Cardiac muscle cell (in vitro differentiated cells and primary cell): Measurements from ENCODE around the gene WDR1. TPM values are rescaled to one million over a fixed set of nuclear protein-coding genes. Genes with fewer than 3 reads are reported as not detected.

Experiments used
- DNase-seq, 2 donors: peaks; one replicate each; pipeline versions ENCODE4 v3.0.0 to v3.0.0-alpha.2; 2010 to 2017; ENCODE audit warnings: low read depth in 1 of 2, low spot score in 1 of 2
- H3K27ac ChIP-seq: fragments of 200-600 bp; sonication (generic); 2 replicates; pipeline ENCODE4 v1.5.1; 2016
- H3K27me3 ChIP-seq: fragments of 200-600 bp; sonication (generic); 2 replicates; pipeline ENCODE4 v1.6.0; 2016; ENCODE audit warnings: control low read depth
- H3K36me3 ChIP-seq: fragments of 200-600 bp; sonication (generic); 2 replicates; pipeline ENCODE4 v1.5.1; 2016; ENCODE audit warnings: control low read depth
- H3K4me1 ChIP-seq: fragments of 200-600 bp; sonication (generic); 2 replicates; pipeline ENCODE4 v1.8.1; 2017; ENCODE audit warnings: low read depth, mild to moderate bottlenecking, mixed run types
- H3K4me3 ChIP-seq: fragments of 200-600 bp; sonication (generic); 2 replicates; pipeline ENCODE4 v1.5.1; 2016; ENCODE audit warnings: mild to moderate bottlenecking
- H3K9me3 ChIP-seq: fragments of 200-600 bp; sonication (generic); 2 replicates; pipeline ENCODE4 v1.5.1; 2017; ENCODE audit warnings: low read depth, mild to moderate bottlenecking, control low read depth
- CTCF ChIP-seq: IDR thresholded peaks from 2 replicates; pipeline ENCODE4 v1.5.1; 2012; ENCODE audit warnings: low read depth, mild to moderate bottlenecking, low read length
- polyA plus RNA-seq: library from polyadenylated mRNA; unstranded; fragments of >200 nt; fragmentation: Nextera tagmentation; extraction: Ambion mirVana; gene quantifications from 2 replicates; pipeline ENCODE4 v1.2.1, GENCODE V29; 2016
- total RNA-seq: library from RNA; depleted of rRNA; stranded (reverse); fragments of >200 nt; gene quantifications from 2 replicates; pipeline ENCODE4 v1.2.3, GENCODE V29; 2016

The WDR1 gene
- total and polyA plus RNA-seq, 2 experiments from 2014 or later = 198 to 347 TPM

- DNase-seq = no peak
- no peak for TF ChIP-seq CTCF
- H3K27me3 ChIP-seq = no peaks in the 10 kb centered on the region
- no peaks in the 10 kb centered on the region for H3K9me3 ChIP-seq
- H3K4me3 ChIP-seq = no peak overlapping the region
- peak overlapping the region; percentile 75 for H3K27ac ChIP-seq
- no peaks in the 10 kb centered on the region for H3K4me1 ChIP-seq
- H3K36me3 ChIP-seq = peaks cover 81% of the 10 kb centered on the region
These were observed 31.2 kb downstream of the WDR1 start for GRCh38 chr4:10085386-10085785.

- H3K4me1 ChIP-seq = no peaks in the 10 kb centered on the region
- no peak for DNase-seq
- TF ChIP-seq CTCF = no peak
- H3K27ac ChIP-seq = peak overlapping the region; percentile 75
- no peaks in the 10 kb centered on the region for H3K9me3 ChIP-seq
- no peak overlapping the region for H3K4me3 ChIP-seq
- H3K36me3 ChIP-seq = peaks cover 83% of the 10 kb centered on the region
- no peaks in the 10 kb centered on the region for H3K27me3 ChIP-seq
These were observed 31.8 kb downstream of the WDR1 start for GRCh38 chr4:10084651-10085358.

- H3K36me3 ChIP-seq = peaks cover 86% of the 10 kb centered on the region
- DNase-seq = no peak
These were observed 32.5 kb downstream of the WDR1 start for GRCh38 chr4:10083861-10084641.

GRCh38 chr4:10083331-10083771 lies 33.2 kb downstream of the WDR1 start:
- TF ChIP-seq CTCF = no peak
- no peaks in the 10 kb centered on the region for H3K9me3 ChIP-seq
- no peaks in the 10 kb centered on the region for H3K4me1 ChIP-seq
- peaks cover 90% of the 10 kb centered on the region for H3K36me3 ChIP-seq
- no peak overlapping the region for H3K4me3 ChIP-seq
- no peaks in the 10 kb centered on the region for H3K27me3 ChIP-seq
- H3K27ac ChIP-seq = no peak overlapping the region
- DNase-seq = no peak

More at GRCh38 chr4:10083861-10084641, 32.5 kb downstream of the WDR1 start:
- Histone ChIP-seq H3K27me3 (no peaks in the 10 kb centered on the region), H3K4me1 (no peaks in the 10 kb centered on the region), H3K4me3 (no peak overlapping the region), H3K27ac (peak overlapping the region; percentile 75), H3K9me3 (no peaks in the 10 kb centered on the region)
- TF ChIP-seq CTCF = no peak

GRCh38 chr4:10082459-10083272 lies 33.9 kb downstream of the WDR1 start:
- H3K27ac ChIP-seq = no peak overlapping the region
- H3K36me3 ChIP-seq = peaks cover 88% of the 10 kb centered on the region
- no peaks in the 10 kb centered on the region for H3K9me3 ChIP-seq
- TF ChIP-seq CTCF = no peak
- no peak for DNase-seq
- H3K27me3 ChIP-seq = no peaks in the 10 kb centered on the region
- H3K4me3 ChIP-seq = no peak overlapping the region
- no peaks in the 10 kb centered on the region for H3K4me1 ChIP-seq
